Inflammatory macrophage treated with lipopolysaccharide for 1 hour (primary cell): ENCODE data around the gene SELENOF.
A peak's percentile ranks its signal among the peaks of the same experiment; 100 is the strongest.

Experiments used
- DNase-seq, 2 donors: peaks; one replicate each; pipeline ENCODE4 v3.0.0-alpha.2; 2020 to 2022

The SELENOF gene

DNA sequence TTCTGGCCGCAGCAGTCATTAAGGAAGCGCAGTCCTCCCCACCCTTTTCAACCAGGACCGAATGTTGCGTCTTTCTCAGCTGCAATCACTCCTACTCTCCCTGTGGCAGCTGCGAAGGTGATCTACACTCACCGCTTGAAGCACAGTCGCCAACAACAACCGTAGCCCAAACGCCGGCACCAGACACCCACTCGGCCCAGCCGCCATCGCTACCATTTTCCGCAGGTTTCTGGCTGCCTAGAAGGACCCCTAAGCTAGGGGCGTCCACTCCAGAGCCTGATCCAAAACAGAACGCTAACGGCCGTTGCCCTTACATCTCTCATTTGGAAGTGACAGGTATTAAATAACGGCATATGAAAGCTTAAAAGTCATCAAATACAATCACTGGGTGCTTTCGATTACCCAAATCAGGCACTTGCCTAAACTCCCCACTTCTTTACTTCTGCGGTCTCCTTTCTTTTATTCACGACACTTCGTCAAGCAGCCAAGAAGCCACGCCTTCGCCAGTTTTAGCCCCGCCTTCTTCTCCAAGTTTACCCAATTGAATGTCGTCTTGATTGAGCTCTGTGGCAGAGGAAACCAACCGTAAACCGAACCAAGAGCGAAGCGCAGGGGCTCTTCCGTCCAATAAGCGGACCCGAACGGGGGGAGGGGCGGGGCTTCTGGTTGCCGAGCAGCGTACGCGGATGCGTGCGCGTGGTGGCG lies at the start of gene SELENOF:
SELENOF (minus strand) TSS at position 231 of the 705 bp plus-strand sequence; CDS start at position 216, 15 bp downstream.
- DNase-seq, result peak; percentile 100

GRCh38 chr1:86960548-86960947 lies 46.6 kb upstream of the SELENOF start:
- no peak for DNase-seq

GRCh38 chr1:86957221-86957620 lies 43.3 kb upstream of the SELENOF start:
- peak; percentile 8 to 37 for DNase-seq

GRCh38 chr1:86956221-86956620 lies 42.3 kb upstream of the SELENOF start:
- no peak for DNase-seq

GRCh38 chr1:86955678-86956077 lies 41.8 kb upstream of the SELENOF start:
- no peak for DNase-seq

DNA sequence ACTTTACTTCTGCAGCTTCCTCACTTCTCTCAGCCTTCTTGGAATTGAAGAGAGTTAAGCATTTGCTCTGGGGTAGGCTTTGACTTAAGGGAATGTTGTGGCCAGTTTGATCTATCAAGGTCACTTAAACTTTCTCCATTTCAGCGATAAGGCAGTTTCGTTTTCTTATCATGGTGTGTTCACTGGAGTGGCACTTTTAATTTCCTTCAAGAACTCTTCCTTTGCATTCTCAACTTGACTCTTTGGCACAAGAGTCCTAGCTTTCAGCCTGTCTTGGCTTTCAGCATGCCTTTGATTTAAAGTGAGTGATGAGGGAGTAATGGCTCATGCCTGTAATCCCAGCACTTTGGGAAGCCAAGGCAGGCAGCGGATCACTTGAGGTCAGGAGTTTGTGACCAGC lies 39.2 kb upstream of the SELENOF start:
- DNase-seq, result no peak

- DNase-seq, result no peak
Measured at GRCh38 chr1:86951430-86951829, 37.5 kb upstream of the SELENOF start.

- DNase-seq, result no peak
Measured at GRCh38 chr1:86950712-86951419, 36.9 kb upstream of the SELENOF start.

DNA sequence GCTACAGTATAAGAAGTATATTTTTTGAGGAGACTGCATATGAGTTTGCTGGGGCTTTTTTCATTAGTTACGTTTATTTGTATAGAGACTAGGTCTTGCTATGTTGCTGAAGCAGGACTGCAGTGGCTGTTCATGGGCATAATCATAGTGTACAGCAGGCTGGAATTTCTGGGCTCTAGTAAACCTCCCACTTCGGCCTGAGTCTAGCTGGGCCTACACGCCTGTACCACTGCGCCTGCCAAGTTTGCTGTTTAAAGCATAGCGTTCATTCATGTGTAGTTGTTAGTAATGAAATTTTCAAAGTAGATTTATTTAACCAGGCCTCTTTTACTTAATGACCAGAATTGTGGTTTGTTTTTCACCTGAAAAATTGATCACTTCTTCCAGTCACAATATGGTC lies 34.3 kb upstream of the SELENOF start:
- no peak for DNase-seq

- no peak for DNase-seq
Measured at GRCh38 chr1:86942743-86943142, 28.8 kb upstream of the SELENOF start.

- DNase-seq, result no peak
Measured at GRCh38 chr1:86942042-86942441, 28.1 kb upstream of the SELENOF start.

DNA sequence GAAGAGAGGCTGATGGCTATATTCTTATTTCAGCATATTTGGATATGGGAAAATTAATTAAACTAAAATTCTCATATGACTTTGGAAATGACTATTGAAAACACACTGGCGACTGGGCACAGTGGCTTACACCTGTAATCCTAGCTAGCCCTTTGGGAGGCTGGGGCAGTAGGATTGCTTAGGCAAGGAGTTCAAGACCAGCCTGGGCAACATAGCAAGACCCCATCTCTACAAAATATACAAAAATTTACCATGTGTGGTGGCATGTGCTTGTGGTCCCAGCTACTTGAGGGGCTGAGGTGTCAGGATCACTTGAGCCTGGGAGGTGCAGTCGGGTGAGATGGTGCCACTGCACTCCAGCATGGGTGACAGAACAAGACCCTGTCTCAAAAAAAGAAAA lies 26.7 kb upstream of the SELENOF start:
- no peak for DNase-seq

DNA sequence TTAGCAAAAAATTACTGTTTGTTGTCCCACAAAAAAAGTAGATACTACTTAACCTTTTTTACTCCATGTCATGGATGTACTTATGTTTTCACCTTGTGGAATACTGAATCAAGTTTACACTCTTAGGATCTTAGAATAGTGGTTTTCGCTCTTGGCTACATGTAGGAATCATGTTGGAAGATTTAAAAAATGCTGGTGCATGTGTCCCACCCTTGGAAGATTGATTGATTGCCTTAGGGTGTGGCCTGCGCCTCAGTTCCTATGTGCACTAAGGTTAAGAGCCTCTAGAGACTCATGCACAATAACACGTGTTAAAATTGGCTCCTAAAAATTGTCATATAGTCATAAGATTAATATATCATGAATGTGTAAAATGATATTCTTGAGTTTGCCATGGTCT lies 25.5 kb upstream of the SELENOF start:
- no peak for DNase-seq

DNA sequence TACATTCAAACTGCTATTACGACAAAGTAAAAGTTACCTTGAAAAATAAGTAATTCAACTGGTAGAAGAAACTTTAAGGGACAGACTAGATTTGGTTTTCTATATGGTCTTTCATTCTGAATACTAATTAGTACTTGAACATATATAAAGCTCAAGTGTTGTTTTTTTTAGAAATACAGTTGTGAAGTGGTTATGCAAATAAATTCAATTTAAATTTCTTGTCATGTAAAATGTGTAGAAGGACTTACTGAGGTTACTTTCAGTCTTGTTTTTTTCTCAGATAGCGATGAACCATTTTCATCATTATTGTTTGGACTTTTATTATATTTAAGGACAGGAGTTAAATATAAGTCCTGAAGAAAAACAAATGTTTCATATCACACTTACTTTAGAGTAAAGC lies 24.9 kb upstream of the SELENOF start:
- no peak for DNase-seq

DNA sequence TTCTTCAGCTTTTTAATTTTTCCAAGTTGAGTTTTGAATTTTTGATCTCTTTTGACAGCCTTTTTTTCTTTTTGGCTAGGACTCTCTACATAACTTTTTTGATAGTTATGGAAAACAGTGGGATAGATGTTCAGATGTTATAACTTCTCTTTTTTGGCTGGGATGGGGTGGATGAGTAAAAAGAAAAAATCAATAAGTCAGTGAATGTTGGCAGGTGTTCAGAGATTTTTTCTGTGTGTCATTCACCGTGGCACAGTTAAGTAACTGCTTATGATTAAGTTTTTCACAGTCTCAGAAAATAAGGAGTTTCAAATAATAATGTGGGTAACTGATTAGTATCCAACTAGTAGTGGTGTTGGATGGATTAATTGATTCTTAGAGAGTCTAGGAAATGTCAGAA lies 24.5 kb upstream of the SELENOF start:
- DNase-seq, result no peak

DNA sequence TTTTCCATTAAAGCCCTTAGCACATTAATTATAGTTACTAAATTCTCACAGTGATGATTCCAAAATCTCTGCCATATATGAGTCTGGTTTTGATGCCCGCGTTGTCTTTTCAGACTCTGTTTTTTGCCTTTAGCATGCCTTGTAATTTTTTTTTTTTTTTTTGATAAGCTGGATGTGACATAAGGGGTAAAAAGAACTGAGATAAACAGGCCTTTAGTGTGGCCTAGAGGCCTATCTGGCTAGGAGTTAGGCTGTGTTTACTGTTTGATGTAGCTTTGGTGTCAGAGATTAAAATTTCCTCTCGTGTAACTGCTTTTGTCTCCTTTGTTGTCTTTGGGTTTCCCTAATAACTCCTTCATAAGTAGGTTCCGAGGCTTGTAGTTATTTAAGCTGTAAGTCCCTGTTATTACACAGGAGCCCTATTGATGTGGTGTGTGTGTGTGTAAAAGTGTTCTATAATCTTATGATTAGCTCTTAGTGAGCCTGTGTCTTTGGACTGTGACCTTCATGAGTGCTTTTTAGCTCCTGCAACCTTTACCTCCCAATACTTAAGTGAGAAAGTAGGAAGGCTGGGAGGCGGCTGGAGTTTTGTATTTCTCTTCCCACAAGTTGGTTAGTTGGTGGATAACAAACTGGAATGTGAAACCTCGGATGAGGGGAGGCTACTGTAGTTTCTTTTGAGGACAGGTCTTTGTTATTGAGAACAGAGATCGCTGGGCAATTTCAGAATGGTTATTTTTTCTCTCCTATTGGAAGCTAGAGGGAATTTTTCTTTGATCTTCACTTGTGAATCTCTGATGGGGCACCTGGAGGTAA lies 19.8 kb upstream of the SELENOF start:
- no peak for DNase-seq

- DNase-seq, result no peak
Measured at GRCh38 chr1:86933051-86933450, 19.1 kb upstream of the SELENOF start.

DNA sequence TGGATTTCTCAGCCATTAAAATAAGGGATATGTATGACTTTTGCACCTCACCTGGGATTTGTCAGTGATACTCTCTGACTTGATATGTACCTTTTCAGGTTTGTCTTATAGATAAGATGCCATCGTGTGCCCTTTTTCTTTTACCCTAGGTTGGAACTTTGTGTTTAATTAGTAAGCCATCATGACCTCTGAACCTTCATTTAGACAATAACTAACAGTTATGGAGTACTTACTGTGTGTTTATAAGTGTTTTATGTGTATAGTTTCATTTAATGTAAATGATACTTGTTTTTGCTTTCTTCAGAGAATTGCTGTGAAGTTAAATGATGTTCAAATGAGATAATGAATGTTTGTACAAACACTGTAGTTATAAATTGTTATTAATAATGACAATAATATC lies 14.9 kb upstream of the SELENOF start:
- DNase-seq, result no peak

DNA sequence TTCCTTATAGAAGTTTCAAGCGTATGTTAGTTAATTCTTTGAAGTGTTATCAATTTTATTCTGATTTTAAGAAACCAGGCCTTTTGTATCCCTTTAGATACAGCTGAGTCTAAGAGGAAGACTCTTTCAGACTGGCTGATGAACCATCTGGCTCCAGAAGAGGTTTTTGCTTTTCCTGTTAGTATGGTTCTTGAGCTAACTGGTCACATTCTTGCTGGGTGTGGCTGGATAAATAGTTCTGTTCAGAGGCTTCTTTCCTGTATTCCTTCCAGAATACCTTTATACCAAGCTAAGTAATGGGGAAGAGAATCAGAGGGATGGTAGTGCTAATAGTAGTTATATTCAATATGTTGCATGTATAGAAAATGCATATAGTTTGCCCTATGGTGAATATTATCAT lies 13.0 kb upstream of the SELENOF start:
- DNase-seq, result no peak

DNA sequence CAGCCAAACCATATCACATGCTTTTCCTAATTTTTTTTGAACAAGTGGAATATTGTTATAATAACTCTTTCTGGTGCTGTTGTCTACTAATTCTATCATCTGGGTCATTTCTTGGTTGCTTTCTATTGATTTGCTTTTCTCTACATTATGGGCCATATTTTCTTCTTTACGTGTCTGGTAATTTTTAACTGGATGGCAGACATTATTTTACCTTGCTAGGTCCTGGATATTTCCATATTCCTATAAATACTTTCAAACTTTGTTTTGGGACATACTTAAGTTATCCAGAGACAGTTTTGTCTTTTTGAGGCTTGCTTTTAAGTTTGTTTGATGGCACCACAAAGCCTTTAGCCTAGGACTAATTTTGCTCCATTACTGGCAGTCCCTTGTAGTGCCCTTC lies 11.8 kb upstream of the SELENOF start:
- no peak for DNase-seq

GRCh38 chr1:86924324-86924960 lies 10.5 kb upstream of the SELENOF start:
- DNase-seq, result no peak

GRCh38 chr1:86922445-86922844 lies 8.5 kb upstream of the SELENOF start:
- DNase-seq, result no peak

DNA sequence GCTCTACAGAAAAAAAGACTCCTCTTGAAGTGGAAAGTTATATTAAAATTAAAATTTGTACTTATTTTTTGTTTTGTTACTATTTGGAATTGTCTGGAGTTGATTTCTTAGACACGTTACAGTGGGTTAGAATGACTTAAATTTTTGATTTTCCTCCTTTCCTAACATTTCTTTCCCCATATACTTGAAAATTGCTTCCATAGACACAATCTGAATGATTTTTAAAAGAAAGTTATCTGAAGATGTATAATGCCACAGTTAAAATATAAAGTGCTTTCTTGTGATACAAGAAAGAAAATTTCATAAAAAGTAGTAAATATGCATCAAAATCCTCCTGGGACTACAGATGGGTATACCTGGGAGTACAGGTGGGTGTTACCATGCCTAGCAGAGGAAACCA lies 2.8 kb upstream of the SELENOF start:
- no peak for DNase-seq
